ENCODE data around the gene BASP1.

BASP1 gene, protein sequence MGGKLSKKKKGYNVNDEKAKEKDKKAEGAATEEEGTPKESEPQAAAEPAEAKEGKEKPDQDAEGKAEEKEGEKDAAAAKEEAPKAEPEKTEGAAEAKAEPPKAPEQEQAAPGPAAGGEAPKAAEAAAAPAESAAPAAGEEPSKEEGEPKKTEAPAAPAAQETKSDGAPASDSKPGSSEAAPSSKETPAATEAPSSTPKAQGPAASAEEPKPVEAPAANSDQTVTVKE

DNA sequence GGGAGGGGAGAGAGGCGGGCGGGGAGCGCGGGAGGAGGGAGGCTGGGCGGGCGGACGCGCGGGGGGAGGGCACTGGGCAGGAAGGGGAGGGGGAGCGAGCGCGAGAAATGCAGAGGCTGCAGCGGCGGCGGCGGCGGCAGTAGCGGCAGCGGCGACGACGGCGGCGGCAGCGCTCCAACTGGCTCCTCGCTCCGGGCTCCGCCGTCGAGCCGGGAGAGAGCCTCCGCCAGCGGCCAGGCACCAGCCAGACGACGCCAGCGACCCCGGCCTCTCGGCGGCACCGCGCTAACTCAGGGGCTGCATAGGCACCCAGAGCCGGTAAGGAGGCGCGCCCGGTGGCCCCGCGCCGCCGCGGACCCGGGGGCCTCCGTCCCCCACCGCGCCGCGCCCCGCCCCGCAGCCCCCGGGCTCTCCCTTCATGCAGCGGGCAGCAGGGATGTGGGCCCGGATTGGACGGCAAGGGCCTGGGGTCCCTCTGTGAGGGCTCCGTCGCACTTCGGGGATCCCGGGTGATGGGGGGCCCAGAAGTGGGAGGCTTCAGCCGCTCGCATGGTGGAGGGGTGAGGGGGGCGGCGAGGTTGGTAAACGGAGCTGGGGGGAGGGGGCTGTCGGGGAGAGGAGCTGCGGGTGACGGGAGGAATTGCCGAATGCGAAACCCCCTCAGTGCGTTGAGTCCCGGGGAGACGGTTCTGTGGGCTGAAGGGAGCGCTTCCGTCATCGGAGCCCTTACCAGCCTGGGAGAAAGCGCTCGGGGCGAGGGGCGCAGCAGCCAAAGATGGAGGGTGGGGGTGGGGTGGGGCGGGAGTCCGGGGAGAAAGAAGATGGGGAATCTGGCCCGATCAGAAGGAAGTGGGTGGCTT, at the start of gene BASP1:
TSS of gene BASP1 (plus strand) at position 139 of the 860 bp plus-strand sequence. CDS start 57,586 bp downstream, outside the sequence.
- Mint-ChIP-seq H3K27ac (no peak within 1 kb of the TSS), H3K36me3 (no peaks in the 10 kb centered on the region), H3K9me3 (no peaks in the 10 kb centered on the region), H3K4me1 (peaks cover 11% of the 10 kb centered on the region), H3K27me3 (peaks cover 40% of the 10 kb centered on the region), H3K4me3 (peak within 1 kb of the TSS; percentile 69)

DNA sequence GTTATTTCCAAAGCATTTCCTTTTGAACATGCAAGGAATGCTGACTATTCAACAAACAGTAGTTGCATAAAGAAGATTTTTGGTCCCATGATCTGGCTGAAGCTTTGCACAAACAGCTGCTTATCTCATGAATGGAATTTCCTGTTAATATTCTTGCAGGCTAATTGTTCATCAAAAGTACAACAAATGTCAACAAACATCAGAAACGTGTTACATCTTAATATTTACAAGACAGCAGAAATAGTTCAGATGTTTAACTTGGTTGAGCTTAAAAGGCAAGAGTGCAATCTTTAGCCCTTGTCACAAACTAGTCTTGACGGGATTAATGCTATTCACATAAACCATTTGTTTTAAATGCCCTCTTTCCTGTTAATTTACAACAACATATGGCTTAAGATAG, 47.9 kb upstream of the BASP1 start:
- Mint-ChIP-seq H3K27ac (no peak overlapping the region), H3K27me3 (no peaks in the 10 kb centered on the region), H3K9me3 (no peaks in the 10 kb centered on the region), H3K4me1 (no peaks in the 10 kb centered on the region), H3K36me3 (no peaks in the 10 kb centered on the region), H3K4me3 (no peak overlapping the region)

DNA sequence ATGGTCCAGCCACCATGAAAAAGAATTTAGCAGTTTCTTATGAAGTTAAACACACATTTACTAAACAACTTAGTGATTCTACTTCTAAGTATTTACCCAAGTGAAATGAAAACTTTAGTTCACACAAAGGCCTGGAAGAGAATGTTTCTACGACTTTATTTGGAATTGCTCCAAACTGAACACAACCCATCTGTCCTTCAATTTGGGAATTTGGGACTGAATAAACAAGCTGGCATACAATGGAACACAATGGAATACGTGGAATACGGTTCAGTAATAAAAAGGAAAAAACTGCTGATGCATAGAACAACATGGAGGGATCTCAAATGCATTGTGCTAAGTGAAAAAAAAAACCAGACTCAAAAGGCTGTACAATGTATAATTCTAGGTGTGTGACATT, 44.6 kb upstream of the BASP1 start:
- Mint-ChIP-seq H3K4me3 (no peak overlapping the region), H3K36me3 (no peaks in the 10 kb centered on the region), H3K27me3 (no peaks in the 10 kb centered on the region), H3K27ac (no peak overlapping the region), H3K4me1 (no peaks in the 10 kb centered on the region), H3K9me3 (no peaks in the 10 kb centered on the region)

DNA sequence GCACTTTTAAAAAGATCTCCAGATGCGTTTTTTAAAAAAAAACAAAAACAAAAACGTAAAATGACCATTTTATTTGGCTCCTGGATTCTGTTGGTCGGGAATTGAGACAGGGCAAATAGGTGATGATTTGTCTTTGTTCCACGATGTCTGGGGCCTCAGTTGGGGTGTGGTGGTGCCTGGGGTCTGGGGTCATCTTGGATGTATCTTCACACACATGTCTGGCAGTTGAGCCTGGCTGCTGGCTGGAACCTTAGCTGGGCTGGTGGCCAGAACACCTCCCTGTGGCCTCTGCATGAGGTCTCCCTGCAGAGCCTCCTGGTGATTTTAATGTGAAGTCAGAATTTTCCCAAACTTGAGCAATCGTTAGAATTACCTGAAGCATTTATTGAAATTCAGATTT, 42.5 kb upstream of the BASP1 start:
- H3K27me3 Mint-ChIP-seq = no peaks in the 10 kb centered on the region
- no peaks in the 10 kb centered on the region for H3K4me1 Mint-ChIP-seq
- H3K4me3 Mint-ChIP-seq = no peak overlapping the region
- H3K36me3 Mint-ChIP-seq = no peaks in the 10 kb centered on the region
- no peak overlapping the region for H3K27ac Mint-ChIP-seq
- H3K9me3 Mint-ChIP-seq = no peaks in the 10 kb centered on the region

DNA sequence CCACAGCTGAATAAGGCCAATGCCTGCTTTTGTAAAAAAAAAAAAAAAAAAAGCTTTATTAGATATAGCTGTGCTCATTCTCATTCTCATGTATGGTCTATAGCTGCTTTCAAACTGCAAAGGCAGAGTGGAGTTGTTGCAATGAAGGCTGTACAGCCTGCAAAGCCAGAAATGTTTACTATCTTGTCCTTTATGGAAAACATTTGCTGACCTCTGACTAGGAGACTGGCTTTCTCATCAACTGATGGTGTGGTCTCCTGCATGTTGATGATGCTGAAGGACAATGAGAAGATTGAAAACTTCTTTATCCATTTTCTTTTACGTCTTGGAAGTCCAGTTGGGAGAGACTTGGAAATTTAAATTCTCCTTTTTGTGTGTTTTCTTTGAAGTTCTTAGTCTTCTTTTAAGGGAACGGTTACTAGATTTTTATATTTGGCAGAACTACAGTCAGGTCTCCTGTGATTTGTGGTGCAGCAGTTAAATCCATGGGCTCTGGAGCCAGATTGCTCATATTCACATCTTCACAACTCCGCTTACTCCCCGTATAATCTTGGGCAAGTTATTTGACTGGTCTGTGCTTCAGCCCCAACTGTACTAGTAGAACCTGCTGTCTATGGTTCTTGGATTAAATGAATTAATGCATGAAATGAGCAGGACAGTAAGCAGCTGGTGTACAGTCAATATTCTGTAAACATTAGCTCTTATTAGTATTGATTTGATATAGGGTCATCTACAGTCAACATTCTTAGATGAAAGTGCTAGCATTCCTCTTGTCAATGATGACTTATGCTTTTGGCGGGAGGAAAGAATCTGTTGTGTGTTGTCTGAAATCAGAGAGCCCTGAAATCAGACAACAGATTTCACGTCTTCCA, 39.7 kb upstream of the BASP1 start:
- Mint-ChIP-seq H3K4me1 (no peaks in the 10 kb centered on the region), H3K27me3 (no peaks in the 10 kb centered on the region), H3K36me3 (no peaks in the 10 kb centered on the region), H3K9me3 (no peaks in the 10 kb centered on the region), H3K27ac (no peak overlapping the region), H3K4me3 (no peak overlapping the region)

DNA sequence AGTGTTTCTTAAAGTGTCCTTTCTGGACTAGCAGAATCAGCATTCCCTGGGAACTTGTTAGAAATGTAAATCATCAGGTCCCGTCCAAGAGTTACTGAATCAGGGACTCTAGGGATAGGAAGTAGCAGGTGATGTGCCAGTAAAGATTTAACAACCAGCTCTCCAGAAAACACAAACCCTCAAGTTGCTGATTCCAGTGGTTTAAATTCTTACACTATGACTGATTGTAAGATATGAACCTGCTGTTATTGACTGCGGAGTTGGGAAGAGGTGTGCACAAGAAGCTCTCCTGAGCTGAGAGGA, 39.1 kb upstream of the BASP1 start:
- H3K27ac Mint-ChIP-seq = no peak overlapping the region
- H3K9me3 Mint-ChIP-seq = no peaks in the 10 kb centered on the region
- H3K4me3 Mint-ChIP-seq = no peak overlapping the region
- no peaks in the 10 kb centered on the region for H3K36me3 Mint-ChIP-seq
- no peaks in the 10 kb centered on the region for H3K27me3 Mint-ChIP-seq
- H3K4me1 Mint-ChIP-seq = no peaks in the 10 kb centered on the region

DNA sequence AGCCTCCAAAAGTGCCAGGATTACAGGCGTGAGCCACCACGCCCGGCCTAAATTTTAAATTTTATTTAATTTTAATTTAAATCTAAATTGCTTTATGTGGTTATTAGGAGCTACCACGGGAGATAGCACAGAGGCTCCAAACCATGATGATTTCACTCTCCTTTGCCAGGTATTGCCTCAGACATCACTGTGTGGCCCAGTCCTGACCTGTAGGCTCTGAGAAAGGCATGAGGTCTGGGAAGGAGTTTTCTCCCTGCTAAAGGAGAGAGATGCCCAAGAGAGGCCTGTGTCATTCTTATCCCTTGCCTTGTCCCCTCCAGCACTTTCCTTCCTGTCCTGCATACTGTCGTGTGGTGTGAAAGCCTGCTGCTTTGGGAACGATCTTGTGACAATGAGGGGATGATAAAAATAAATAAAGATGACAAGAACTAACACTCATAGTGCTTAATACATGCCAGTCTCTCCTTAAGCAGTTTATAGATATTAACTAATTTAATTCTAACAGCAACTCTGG, 37.0 kb upstream of the BASP1 start:
- H3K27me3 Mint-ChIP-seq = no peaks in the 10 kb centered on the region
- H3K36me3 Mint-ChIP-seq = no peaks in the 10 kb centered on the region
- no peaks in the 10 kb centered on the region for H3K4me1 Mint-ChIP-seq
- no peaks in the 10 kb centered on the region for H3K9me3 Mint-ChIP-seq
- H3K4me3 Mint-ChIP-seq = no peak overlapping the region
- H3K27ac Mint-ChIP-seq = no peak overlapping the region

DNA sequence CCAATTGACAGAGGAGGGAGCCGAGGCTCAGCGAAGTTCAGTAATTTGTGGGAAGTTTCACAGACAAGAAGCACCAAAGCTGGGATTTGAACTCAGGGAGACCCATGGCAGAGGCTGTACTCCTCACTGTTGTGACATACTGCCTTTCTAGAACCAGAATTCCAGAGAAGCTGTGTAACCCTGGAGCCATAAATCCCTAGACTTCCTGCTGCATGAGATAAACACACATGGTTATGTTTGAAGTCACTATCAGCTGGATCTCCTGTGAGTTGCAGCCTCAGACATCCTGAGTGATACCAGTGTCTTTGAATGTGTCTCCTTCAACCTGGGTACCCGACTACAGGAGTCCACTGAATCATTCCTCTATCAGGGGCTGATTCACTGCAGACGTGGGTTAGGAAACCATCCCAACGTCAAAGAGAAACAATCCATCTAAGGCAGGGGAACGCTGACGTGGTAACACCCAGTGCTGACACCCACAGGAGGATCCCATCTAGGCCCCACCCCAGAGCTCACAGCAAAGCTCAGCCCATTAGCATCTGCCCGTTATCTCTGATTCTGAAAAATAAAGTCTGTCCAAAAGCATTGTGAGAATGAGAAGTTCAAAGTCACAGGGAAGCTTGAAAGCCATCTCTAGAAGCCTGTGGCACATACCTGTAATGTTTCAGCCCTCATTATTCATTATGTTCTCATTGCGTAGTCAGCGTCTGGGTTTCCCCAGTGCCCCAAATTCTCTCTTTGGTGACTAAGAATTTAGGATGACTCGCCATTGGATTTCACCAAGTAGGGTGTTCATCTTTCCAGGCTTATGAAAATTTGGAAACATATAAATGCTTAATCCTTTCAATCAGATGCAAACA, 36.3 kb upstream of the BASP1 start:
- no peaks in the 10 kb centered on the region for H3K4me1 Mint-ChIP-seq
- no peak overlapping the region for H3K4me3 Mint-ChIP-seq
- H3K36me3 Mint-ChIP-seq = no peaks in the 10 kb centered on the region
- H3K9me3 Mint-ChIP-seq = no peaks in the 10 kb centered on the region
- no peak overlapping the region for H3K27ac Mint-ChIP-seq
- H3K27me3 Mint-ChIP-seq = no peaks in the 10 kb centered on the region

DNA sequence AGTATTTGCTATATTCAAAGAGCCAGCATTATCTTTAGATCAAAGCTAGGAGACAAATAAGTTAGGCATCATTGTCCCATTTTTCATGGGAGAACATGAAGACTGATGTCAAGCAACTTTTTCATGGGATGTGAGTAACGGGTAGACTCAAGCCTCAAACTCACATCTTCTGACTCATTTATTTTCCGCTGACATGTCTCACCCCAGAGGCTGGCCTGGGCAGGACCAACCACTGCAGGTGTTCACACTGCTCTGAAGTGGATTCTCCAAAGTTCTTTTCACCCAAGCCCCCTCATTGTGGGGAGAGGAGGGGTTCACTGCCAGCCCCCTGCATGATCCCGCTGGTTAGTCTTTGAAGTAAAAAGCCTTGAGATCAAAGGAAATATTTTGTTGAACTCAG, 34.9 kb upstream of the BASP1 start:
- Mint-ChIP-seq H3K27ac (no peak overlapping the region), H3K36me3 (no peaks in the 10 kb centered on the region), H3K27me3 (no peaks in the 10 kb centered on the region), H3K9me3 (no peaks in the 10 kb centered on the region), H3K4me3 (no peak overlapping the region), H3K4me1 (no peaks in the 10 kb centered on the region)

DNA sequence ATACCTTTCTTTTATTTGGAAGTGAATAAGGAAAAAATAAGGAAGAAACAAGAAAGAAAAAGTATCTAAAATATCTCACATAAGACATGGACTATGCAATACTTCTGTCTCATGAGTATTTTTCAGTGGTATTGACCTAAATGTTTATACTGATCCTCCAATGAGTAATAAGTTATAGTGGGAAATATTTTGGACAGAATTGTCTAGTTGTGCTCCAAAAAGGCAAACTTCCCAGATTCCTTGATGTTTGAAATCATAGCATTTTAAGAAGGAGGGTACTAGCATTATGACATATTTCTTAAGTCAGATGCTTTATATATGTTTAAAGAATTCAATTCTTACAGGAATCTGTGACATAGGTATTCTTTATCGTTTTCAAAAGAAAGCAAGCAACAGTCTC, 34.5 kb upstream of the BASP1 start:
- no peaks in the 10 kb centered on the region for H3K9me3 Mint-ChIP-seq
- H3K4me3 Mint-ChIP-seq = no peak overlapping the region
- H3K36me3 Mint-ChIP-seq = no peaks in the 10 kb centered on the region
- H3K4me1 Mint-ChIP-seq = no peaks in the 10 kb centered on the region
- H3K27ac Mint-ChIP-seq = no peak overlapping the region
- no peaks in the 10 kb centered on the region for H3K27me3 Mint-ChIP-seq

DNA sequence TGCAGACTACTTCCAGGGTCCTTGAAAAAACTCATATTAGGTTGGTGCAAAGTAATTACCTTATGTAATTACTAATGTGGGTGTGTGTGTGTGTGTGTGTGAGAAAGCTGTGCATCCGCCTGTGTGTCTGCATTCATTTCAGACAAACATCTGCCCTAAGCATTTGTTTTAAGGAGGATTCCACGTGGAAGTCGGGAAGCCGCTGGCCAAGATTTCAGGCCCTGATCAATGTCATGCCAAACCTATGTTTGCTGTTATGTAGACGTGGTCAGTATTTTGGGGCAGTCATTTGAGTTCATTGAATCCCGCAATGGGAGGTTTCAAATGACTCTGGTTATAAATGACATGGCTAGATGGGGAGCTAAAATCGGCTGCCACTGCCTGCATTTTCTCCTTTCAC, 33.6 kb upstream of the BASP1 start:
- Mint-ChIP-seq H3K36me3 (no peaks in the 10 kb centered on the region), H3K4me3 (no peak overlapping the region), H3K27ac (no peak overlapping the region), H3K27me3 (no peaks in the 10 kb centered on the region), H3K4me1 (no peaks in the 10 kb centered on the region), H3K9me3 (no peaks in the 10 kb centered on the region)

DNA sequence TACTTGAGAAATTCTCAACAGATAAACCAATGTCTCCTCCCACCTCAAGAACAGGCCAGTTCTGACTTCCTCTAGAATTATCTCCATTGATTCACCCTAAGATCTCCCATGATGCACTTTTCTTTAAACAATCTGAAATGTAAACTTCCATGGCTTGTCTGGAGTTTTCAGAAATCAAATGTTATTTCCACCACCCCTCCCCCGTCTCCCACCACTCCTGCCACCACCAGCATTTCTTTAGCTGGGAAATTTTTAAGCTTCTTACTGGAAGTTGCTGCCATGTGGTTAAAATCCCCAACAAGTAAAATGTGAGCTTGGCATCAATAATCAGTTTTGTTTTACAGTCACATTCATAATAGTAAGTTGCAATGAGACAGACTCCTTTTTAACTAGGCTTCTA, 32.8 kb upstream of the BASP1 start:
- Mint-ChIP-seq H3K9me3 (no peaks in the 10 kb centered on the region), H3K4me1 (no peaks in the 10 kb centered on the region), H3K36me3 (no peaks in the 10 kb centered on the region), H3K4me3 (no peak overlapping the region), H3K27ac (no peak overlapping the region), H3K27me3 (peaks cover 2% of the 10 kb centered on the region)

DNA sequence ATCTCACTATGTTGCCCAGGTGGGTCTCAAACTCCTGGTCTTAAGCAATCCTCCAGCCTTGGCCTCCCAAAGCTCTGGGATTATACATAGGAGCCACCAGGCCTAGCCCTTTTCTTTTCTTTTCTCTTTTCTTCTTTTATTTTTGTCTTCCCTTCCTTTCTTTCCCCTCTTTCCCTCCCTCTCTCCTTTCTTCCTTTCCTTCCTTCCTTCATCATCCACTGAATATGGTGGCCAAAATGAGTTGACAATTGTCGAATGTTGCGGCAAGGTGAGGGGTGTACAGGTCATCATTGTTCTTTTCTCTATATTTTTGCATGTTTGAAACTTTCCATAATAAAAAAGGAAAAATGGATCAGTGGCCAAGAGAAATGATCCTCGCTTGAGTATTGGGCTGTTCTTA, 32.1 kb upstream of the BASP1 start:
- Mint-ChIP-seq H3K27ac (no peak overlapping the region), H3K4me3 (no peak overlapping the region), H3K27me3 (peaks cover 2% of the 10 kb centered on the region)

DNA sequence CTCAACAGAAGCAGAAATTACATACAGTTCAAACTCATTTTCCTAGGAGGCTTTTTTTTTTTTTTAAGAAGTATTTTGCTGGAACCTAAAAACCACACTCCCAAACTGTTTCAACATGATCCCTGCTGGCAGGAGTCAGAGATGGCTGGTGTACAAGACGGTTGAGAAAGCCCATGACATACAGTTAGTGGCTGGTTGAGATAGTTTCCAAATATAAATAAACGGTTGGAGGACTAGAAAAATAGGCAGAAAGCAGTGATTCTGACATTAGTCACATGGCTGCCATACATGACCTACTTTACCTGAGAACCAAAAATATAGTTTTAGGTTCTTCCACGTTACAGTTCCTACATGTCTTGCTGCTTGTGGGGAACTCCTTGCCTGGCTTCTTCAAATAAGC, 31.7 kb upstream of the BASP1 start:
- Mint-ChIP-seq H3K36me3 (no peaks in the 10 kb centered on the region), H3K27me3 (peaks cover 5% of the 10 kb centered on the region), H3K4me3 (no peak overlapping the region), H3K4me1 (no peaks in the 10 kb centered on the region), H3K9me3 (no peaks in the 10 kb centered on the region), H3K27ac (no peak overlapping the region)

More for the DNA sequence above, 32.1 kb upstream of the BASP1 start:
- Mint-ChIP-seq H3K9me3 (no peaks in the 10 kb centered on the region), H3K4me1 (no peaks in the 10 kb centered on the region), H3K36me3 (no peaks in the 10 kb centered on the region)

DNA sequence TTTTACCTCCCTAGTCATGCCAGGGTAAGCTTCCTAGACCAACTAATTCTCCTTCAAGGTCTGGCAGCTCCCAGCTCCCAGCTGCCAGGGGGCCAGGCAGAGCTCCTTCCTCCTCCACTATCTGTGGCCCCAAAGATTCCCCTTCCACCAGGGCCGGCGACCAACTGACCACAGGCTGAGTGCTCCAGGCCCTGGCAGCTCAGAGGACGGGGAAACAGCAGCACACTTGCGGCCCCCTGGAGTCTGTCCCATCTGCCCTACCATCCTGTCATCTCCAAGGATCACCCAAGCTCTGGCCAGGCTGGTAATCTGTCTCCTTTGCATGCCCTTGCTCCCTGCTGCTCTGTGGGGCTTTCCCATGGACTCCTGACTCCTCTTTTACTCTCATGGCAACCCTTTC, 31.2 kb upstream of the BASP1 start:
- no peaks in the 10 kb centered on the region for H3K36me3 Mint-ChIP-seq
- H3K27ac Mint-ChIP-seq = no peak overlapping the region
- H3K27me3 Mint-ChIP-seq = peaks cover 7% of the 10 kb centered on the region
- no peak overlapping the region for H3K4me3 Mint-ChIP-seq
- H3K4me1 Mint-ChIP-seq = no peaks in the 10 kb centered on the region
- H3K9me3 Mint-ChIP-seq = no peaks in the 10 kb centered on the region
